ENCODE results near the gene RPF1.

- TF ChIP-seq CTCF (IDR thresholded peaks at IDR 0.05; ENCODE audit: poor library complexity, severe bottlenecking) (no peak), POLR2AphosphoS5 (IDR thresholded peaks at IDR 0.05) (no peak), SMC3 (conservative IDR thresholded peaks at IDR 0.05; ENCODE audit: poor library complexity) (no peak), RAD21 (conservative IDR thresholded peaks at IDR 0.05) (no peak), TAF1 (IDR thresholded peaks at IDR 0.05; ENCODE audit: low read depth) (no peak), EZH2 (IDR thresholded peaks at IDR 0.05; ENCODE audit: borderline replicate concordance, insufficient read depth, low read length, poor library complexity, severe bottlenecking) (no peak), EP300 (conservative IDR thresholded peaks at IDR 0.05; ENCODE audit: poor library complexity, severe bottlenecking) (no peak), REST (IDR thresholded peaks at IDR 0.05; ENCODE audit: borderline replicate concordance) (no peak), MXI1 (conservative IDR thresholded peaks at IDR 0.05; ENCODE audit: poor library complexity, severe bottlenecking) (no peak)
Observed at GRCh38 chr1:84450910-84451309, 28.2 kb upstream of the RPF1 start.

Data from neural cell (in vitro differentiated cells).